Stomach smooth muscle (tissue), 2 donors: ENCODE data around the gene OR10A4.
A peak's percentile ranks its signal among the peaks of the same experiment; 100 is the strongest.
"Not testable (repeated sequence)": the region's sequence is repeated elsewhere in the genome, so short reads cannot be mapped to it uniquely, and the experiment has no call there.

Experiments
- H3K27ac ChIP-seq: one replicate; pipeline ENCODE4 v1.7.0; 2013; ENCODE audit warnings: mild to moderate bottlenecking, low read length, inconsistent platforms
- H3K27me3 ChIP-seq, 2 donors: one replicate each; pipeline ENCODE4 v1.7.0; 2013; ENCODE audit warnings: low read length in 2 of 2; ENCODE audit not compliant: insufficient read depth in 2 of 2, control insufficient read depth in 1 of 2
- H3K36me3 ChIP-seq, 2 donors: one replicate each; pipeline ENCODE4 v1.7.0; 2013; ENCODE audit warnings: low read length in 2 of 2; ENCODE audit not compliant: control insufficient read depth in 2 of 2, insufficient read depth in 2 of 2
- H3K4me1 ChIP-seq: one replicate; pipeline ENCODE4 v1.7.0; 2013; ENCODE audit warnings: low read length; ENCODE audit not compliant: control insufficient read depth, insufficient read depth
- H3K4me3 ChIP-seq, 2 donors: one replicate each; pipeline ENCODE4 v1.7.0; 2013; ENCODE audit warnings: low read length in 2 of 2
- H3K9ac ChIP-seq, 2 donors: one replicate each; pipeline ENCODE4 v1.7.0; 2013; ENCODE audit warnings: low read length in 2 of 2, mild to moderate bottlenecking in 1 of 2
- H3K9me3 ChIP-seq, 2 donors: one replicate each; pipeline ENCODE4 v1.7.0; 2013; ENCODE audit warnings: low read length in 2 of 2; ENCODE audit not compliant: control insufficient read depth in 2 of 2
- donor health status: healthy.
- donor health status: Pancreatic carcinoma.

Gene OR10A4

GRCh38 chr11:6894097-6894496 lies 17.7 kb downstream of the OR10A4 start:
- peaks cover 0 to 2% of the 10 kb centered on the region in 2 donors for H3K27me3 ChIP-seq
- H3K4me1 ChIP-seq: no peaks in the 10 kb centered on the region
- no peak overlapping the region for H3K27ac ChIP-seq
- H3K4me3 ChIP-seq: no peak overlapping the region
- H3K9ac ChIP-seq: no peak overlapping the region
- no peaks in the 10 kb centered on the region for H3K36me3 ChIP-seq
- H3K9me3 ChIP-seq: no peaks in the 10 kb centered on the region

GRCh38 chr11:6895010-6895409 lies 18.6 kb downstream of the OR10A4 start:
- Histone ChIP-seq H3K27me3 (peaks cover 0 to 2% of the 10 kb centered on the region in 2 donors), H3K4me1 (no peaks in the 10 kb centered on the region), H3K27ac (no peak overlapping the region), H3K36me3 (no peaks in the 10 kb centered on the region), H3K9ac (no peak overlapping the region), H3K4me3 (no peak overlapping the region), H3K9me3 (no peaks in the 10 kb centered on the region)

GRCh38 chr11:6898911-6899310 lies 22.5 kb downstream of the OR10A4 start:
- no peaks in the 10 kb centered on the region for H3K36me3 ChIP-seq
- H3K4me1 ChIP-seq: no peaks in the 10 kb centered on the region
- no peak overlapping the region for H3K27ac ChIP-seq
- H3K9ac ChIP-seq: no peak overlapping the region
- H3K27me3 ChIP-seq: no peaks in the 10 kb centered on the region
- H3K4me3 ChIP-seq: no peak overlapping the region
- no peaks in the 10 kb centered on the region for H3K9me3 ChIP-seq

DNA sequence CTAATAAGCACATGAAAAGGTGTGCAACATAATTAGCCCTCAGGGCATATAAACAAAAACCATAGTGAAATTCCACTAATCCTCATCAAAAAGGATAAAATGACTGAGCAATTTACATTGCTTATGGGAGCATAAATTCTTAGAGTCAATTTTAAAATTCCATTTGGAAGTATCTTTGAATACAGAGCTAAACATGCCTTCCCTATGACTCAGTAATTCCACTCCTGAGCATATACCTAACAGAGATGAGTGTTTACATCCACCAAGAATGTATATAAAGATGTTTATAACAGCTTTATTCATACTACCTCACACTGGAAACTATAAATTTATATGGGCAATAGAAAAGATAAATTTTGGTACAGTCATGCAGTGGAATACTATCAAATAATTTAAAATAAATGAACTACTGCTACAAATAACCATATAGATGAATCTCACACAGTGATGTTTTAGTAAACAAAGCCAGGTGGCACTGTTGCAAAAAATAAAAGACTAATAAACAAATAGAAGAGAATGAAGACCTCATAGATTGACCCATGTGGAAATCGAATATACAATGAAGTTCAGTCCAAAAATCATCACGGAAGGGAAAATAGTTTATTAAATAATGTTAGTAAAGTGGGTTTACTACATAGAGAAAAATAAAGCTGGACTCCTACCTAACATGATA lies 24.0 kb downstream of the OR10A4 start:
- H3K27ac ChIP-seq: no peak overlapping the region
- no peaks in the 10 kb centered on the region for H3K9me3 ChIP-seq
- no peak overlapping the region for H3K9ac ChIP-seq
- H3K36me3 ChIP-seq: no peaks in the 10 kb centered on the region
- no peaks in the 10 kb centered on the region for H3K27me3 ChIP-seq
- no peak overlapping the region for H3K4me3 ChIP-seq
- H3K4me1 ChIP-seq: no peaks in the 10 kb centered on the region

DNA sequence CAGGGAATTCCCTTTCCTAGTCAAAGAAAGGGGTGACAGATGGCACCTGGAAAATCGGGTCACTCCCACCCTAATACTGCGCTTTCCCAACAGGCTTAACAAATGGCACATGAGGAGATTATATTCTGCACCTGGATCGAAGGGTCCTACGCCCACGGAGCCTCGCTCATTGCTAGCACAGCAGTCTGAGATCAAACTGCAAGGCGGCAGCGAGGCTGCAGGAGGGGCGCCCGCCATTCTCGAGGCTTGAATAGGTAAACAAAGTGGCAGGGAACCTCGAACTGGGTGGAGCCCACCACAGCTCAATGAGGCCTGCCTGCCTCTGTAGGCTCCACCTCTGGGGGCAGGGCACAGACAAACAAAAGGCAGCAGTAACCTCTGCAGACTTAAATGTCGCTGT lies 28.4 kb downstream of the OR10A4 start:
- not testable (repeated sequence) for H3K9ac ChIP-seq, H3K4me3 ChIP-seq, H3K27ac ChIP-seq, H3K4me1 ChIP-seq, H3K9me3 ChIP-seq, H3K36me3 ChIP-seq, H3K27me3 ChIP-seq

DNA sequence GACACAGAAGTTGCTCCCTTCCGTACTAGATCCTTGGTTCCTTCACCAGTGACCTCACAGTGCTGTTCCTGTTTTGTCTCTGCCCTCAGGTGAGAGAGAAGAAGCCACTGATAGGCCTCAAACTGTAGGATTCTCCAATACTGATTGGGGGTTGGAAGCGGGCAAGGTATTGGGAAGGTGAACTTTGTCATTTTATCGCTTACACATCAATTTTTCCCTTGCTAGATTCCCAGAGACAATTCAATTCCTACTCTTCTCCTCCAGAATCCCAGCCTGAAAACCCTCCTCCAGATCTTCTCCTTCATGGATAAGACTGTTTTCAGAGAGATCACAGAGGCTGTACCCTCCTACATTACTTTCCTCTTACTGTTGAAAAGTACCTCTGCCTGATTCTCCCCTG lies 35.0 kb downstream of the OR10A4 start:
- no peaks in the 10 kb centered on the region for H3K36me3 ChIP-seq
- no peak overlapping the region for H3K27ac ChIP-seq
- no peaks in the 10 kb centered on the region for H3K4me1 ChIP-seq
- no peak overlapping the region for H3K4me3 ChIP-seq
- H3K9ac ChIP-seq: no peak overlapping the region
- H3K27me3 ChIP-seq: no peaks in the 10 kb centered on the region
- no peaks in the 10 kb centered on the region for H3K9me3 ChIP-seq

GRCh38 chr11:6911948-6912347 lies 35.5 kb downstream of the OR10A4 start:
- no peaks in the 10 kb centered on the region for H3K27me3 ChIP-seq
- no peak overlapping the region for H3K4me3 ChIP-seq
- no peaks in the 10 kb centered on the region for H3K36me3 ChIP-seq
- no peaks in the 10 kb centered on the region for H3K9me3 ChIP-seq
- H3K27ac ChIP-seq: no peak overlapping the region
- no peaks in the 10 kb centered on the region for H3K4me1 ChIP-seq
- no peak overlapping the region for H3K9ac ChIP-seq

DNA sequence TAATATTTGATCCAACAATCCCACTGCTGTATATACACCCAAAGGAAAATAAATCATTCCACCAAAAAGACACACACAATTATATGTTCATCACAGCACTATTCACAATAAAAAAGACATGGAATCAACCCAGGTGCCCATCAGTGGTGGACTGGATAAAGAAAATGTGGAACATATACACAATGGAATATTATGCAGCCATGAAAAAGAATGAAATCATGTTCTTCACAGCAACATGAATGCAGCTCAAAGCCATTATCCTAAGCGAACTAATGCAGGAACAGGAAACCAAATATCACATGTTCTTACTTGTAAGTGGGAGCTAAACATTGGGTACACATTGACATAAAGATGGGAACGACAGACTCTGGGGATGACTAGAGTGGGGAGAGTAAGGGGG lies 43.3 kb downstream of the OR10A4 start:
- Histone ChIP-seq H3K4me1 (no peaks in the 10 kb centered on the region), H3K4me3 (no peak overlapping the region), H3K27me3 (no peaks in the 10 kb centered on the region), H3K9ac (no peak overlapping the region), H3K9me3 (no peaks in the 10 kb centered on the region), H3K27ac (no peak overlapping the region), H3K36me3 (no peaks in the 10 kb centered on the region)

GRCh38 chr11:6920702-6921101 lies 44.3 kb downstream of the OR10A4 start, which contains the start of gene OR2D3:
Gene OR2D3 (plus strand): TSS chr11:6921002. CDS start chr11:6921002, 0 bp downstream.
- Histone ChIP-seq H3K36me3 (no peaks in the 10 kb centered on the region), H3K4me3 (no peak within 1 kb of the TSS), H3K9ac (no peak within 1 kb of the TSS), H3K27me3 (no peaks in the 10 kb centered on the region), H3K9me3 (no peaks in the 10 kb centered on the region), H3K4me1 (no peaks in the 10 kb centered on the region), H3K27ac (no peak within 1 kb of the TSS)

DNA sequence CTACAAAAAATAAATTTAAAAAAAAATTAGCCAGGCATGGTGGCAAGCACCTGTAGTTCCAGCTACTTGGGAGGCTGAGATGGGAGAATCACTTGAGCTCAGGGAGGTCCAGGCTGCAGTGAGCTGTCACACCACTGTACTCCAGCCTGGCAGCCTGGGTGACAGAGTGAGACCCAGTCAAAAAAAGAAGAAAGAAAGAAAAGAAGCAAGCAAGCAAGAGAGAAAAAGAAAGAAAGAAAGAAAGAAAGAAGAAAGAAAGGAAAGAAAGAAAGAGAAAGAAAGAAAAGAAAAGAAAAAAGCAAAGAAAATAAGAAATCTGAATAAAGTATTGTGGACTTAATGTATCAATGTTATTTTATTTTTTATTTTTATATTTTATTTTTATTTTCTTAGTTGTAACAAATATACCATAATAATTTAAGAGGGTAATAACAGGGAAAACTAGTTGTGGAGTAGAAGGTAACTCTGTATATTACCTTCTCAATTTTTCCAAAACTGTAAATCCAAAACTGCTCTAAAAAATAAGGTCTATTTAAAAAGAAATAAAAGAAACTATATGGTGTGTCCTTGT lies 48.7 kb downstream of the OR10A4 start:
- Histone ChIP-seq H3K9ac (no peak overlapping the region), H3K4me3 (no peak overlapping the region), H3K36me3 (no peaks in the 10 kb centered on the region), H3K4me1 (peaks cover 6% of the 10 kb centered on the region), H3K27me3 (peaks cover 0 to 12% of the 10 kb centered on the region in 2 donors), H3K27ac (no peak overlapping the region), H3K9me3 (no peaks in the 10 kb centered on the region)

DNA sequence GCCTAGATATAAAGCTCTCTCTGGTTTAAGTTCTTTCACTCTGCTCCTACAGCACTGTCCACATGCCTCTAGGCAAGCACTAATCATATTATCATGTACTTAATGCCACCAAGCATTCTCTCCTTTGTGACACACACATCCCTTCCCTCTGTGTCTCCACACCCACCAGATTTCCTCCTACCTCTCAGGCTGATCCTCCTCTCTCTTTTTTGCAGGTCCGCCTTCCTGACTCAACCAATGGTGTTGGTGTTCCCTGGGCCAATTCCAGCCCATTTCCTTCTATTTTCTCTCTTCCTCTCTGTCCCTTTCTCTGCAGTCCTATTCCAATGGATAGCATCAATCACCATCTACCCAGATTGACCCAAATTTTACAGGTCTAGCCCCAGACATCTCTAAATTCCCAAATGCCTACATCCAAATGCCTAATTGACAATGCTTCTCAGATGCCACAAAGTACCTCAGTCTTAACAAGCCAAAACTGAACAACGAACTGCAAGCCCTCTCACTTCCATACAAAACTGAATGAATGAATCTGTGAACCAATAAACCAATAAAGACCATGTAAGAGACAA lies 49.3 kb downstream of the OR10A4 start:
- Histone ChIP-seq H3K9ac (no peak overlapping the region), H3K4me3 (peak overlapping the region; percentile 78 to 80), H3K27me3 (peaks cover 0 to 12% of the 10 kb centered on the region in 2 donors), H3K36me3 (no peaks in the 10 kb centered on the region), H3K4me1 (peaks cover 6% of the 10 kb centered on the region), H3K27ac (no peak overlapping the region), H3K9me3 (no peaks in the 10 kb centered on the region)
